Raji (cell line): ENCODE measurements around the gene MYH7.

Experiments
- POLR2A ChIP-seq: IDR thresholded peaks from 2 replicates; pipeline ENCODE4 v1.6.1; 2011; ENCODE audit warnings: low read depth, low read length, control low read depth; ENCODE audit not compliant: insufficient read depth

MYH7 gene

DNA sequence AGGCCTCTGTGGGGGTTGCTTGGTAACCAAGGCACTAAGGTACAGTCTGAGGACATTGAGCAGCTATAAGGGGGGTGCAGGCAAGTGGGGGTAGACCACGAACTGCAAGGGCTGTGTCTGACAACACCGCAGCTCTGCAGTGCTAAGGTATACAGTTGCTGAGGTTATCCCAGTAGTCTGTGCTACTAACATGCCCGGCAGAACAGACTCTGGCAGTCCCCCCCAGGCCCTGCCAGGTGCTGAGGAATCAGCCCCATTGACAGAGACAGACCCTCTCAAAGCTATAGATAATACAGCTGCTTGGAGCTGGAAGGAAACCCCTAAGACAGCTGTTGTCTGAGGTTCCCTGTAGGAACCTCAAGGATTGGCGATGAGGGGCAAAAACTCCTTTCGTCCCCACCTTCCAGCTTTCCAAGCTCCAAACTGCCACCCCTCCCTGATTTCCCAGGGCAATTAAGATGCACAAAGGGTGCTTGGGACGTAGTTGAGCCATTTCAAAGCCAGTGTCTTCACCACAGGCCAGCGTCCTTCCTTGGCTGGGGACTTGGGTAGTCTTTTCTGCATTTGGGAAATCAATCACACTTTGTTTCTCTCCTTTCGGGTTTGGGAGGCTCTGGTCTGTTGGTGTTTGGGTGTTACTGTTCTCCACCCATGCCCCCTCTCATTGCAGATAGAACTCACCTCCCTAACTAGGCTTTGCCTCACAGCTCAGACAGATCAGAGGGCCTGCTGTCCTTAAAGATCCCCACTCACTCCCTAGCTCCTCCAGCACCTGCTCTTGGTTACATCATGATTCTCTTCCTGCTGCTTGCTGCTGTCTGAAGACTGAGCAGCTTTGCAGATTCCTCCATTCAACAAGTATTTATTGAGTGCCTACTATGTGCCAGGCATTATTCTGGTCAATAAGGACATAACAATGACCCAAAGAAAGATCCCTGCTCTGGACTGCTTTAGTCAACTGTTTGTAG, 2.0 kb upstream of the MYH7 start:
- no peak for TF ChIP-seq POLR2A

GRCh38 chr14:23436327-23437132, 1.1 kb upstream of the MYH7 start:
- no peak for TF ChIP-seq POLR2A

GRCh38 chr14:23434488-23435222, 805 bp downstream of the MYH7 start:
- no peak for TF ChIP-seq POLR2A

DNA sequence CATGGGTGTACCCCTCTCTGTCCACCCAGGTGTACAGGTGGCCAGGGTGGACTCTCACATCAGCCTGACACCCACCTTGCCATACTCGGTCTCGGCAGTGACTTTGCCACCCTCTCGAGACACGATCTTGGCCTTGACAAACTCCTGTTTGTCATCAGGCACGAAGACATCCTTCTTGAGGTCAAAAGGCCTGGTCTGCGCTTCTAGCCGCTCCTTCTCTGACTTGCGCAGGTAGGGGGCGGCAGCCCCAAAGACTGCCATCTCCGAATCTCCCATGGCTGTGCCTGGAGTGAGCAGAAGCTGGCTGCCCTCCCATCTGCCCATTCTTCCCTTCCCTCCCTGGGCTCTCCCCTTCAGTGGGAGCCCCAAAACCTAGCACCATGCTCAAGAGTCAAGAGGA, 2.0 kb downstream of the MYH7 start:
- no peak for TF ChIP-seq POLR2A

GRCh38 chr14:23432946-23433345, 2.5 kb downstream of the MYH7 start:
- no peak for TF ChIP-seq POLR2A

DNA sequence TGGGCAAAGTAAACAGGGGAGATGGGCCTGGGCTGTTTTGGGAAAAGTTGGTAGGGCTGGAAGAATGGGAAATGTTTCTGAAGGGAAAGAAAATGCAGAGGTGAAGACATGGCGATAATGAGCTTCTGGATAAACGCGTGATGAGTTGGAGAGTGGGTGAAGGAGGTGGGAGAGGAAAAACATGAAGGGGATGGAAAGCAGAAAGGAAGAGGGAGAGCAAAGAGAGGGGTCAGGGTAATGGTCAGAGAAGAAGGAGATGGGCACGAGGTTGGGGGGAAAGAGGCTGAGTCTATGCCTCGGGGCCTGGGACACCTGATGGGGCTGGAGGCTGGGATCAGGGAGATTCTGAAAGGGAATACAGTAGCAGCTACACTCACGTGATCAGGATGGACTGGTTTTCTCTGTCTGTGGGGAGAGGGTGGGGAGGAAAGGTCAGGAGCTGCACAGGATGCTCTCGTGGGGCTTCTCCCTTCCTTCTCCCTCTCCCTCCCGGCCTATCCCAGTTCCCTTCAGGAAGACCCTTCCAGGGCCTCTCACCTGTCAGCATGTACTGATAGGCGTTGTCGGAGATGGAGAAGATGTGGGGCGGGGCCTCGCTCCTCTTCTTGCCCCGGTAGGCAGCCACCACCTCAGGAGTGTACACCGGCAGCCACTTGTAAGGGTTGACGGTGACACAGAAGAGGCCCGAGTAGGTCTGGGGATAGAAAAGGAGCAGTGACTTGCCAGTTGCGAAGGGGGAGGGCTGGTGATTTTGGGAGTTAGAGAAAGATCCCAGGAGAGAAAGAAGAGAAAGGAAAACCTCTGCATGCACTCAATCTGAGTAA, 3.1 kb downstream of the MYH7 start:
- no peak for TF ChIP-seq POLR2A

DNA sequence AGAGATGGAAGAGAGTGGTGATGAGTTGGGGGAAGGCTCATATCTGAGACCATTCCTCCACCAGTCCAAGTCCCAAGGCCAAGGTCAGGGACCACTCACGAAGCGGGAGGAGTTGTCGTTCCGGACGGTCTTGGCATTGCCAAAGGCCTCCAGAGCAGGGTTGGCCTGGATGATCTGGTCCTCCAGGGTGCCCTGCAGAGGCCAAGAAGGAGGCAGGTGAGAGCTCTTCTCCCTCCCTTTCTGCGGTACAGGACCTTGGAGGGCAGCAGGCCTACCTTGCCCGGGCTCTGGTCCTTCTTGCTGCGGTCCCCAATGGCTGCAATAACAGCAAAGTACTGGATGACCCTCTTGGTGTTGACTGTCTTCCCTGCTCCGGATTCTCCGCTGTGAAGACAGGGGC, 4.0 kb downstream of the MYH7 start:
- no peak for TF ChIP-seq POLR2A

DNA sequence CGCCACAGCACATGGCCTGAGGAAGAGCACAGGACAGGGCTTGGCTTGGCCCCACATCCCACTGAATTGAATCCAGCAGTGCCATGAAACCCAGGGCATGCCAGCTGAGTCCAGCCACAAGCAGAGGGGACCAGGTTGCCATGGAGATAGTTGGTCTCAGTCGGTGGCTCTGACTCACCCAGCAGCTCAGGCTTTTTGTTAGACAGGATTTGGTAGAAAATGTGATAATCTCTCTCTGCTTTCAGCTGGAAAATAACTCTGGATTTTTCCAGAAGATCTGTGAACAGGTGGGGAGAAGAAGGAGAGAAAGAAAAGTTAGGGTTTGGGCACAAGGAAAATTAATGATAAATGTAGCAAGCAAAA, 4.8 kb downstream of the MYH7 start:
- no peak for TF ChIP-seq POLR2A

GRCh38 chr14:23430016-23430722, 5.3 kb downstream of the MYH7 start:
- TF ChIP-seq POLR2A = no peak

- TF ChIP-seq POLR2A = no peak
Measured at GRCh38 chr14:23428686-23429495, 6.6 kb downstream of the MYH7 start.

- TF ChIP-seq POLR2A = no peak
Measured at GRCh38 chr14:23425169-23425568, 10.3 kb downstream of the MYH7 start.

DNA sequence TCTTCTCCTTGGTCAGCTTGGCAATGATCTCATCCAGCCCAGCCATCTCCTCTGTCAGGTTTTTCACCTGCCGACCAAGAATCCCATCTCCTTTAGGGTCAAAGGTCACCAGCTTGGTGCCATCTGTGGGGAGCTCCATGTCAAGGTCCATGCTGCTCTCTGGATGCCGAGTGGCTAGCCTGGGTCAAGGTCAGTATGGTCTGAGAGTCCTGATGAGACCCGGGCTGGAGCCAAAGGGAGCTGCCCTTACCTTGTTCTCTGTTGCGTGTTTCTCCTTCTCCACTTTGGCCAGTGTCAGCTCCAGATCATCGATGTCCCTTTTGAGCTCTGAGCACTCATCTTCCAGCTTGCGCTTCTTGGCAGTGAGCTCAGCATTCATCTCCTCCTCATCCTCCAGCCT, 11.8 kb downstream of the MYH7 start:
- no peak for TF ChIP-seq POLR2A

GRCh38 chr14:23421594-23421993, 13.9 kb downstream of the MYH7 start:
- TF ChIP-seq POLR2A = no peak

GRCh38 chr14:23418021-23418420, 17.4 kb downstream of the MYH7 start:
- no peak for TF ChIP-seq POLR2A

- no peak for TF ChIP-seq POLR2A
Measured at GRCh38 chr14:23416801-23417200, 18.7 kb downstream of the MYH7 start.
